GM21447 (cell line): Measurements from ENCODE around the gene POU6F2.
"Not testable (repeated sequence)": the region's sequence is repeated elsewhere in the genome, so short reads cannot be mapped to it uniquely, and the experiment has no call there.

ENCODE experiments used
- ATAC-seq: cut with Tn5 transposase; IDR thresholded peaks from one replicate; pipeline ENCODE4 v1.9.1; 2021; ENCODE audit not compliant: unreplicated experiment

POU6F2 gene

GRCh38 chr7:39295796-39296195 is 318.1 kb downstream of the POU6F2 start:
- ATAC-seq, result no peak

GRCh38 chr7:39299695-39300094 is 322.0 kb downstream of the POU6F2 start:
- no peak for ATAC-seq

- ATAC-seq, result no peak
Measured at GRCh38 chr7:39300276-39300675, 322.6 kb downstream of the POU6F2 start.

GRCh38 chr7:39301543-39301942 is 323.8 kb downstream of the POU6F2 start:
- no peak for ATAC-seq

GRCh38 chr7:39304178-39304577 is 326.5 kb downstream of the POU6F2 start:
- ATAC-seq, result no peak

DNA sequence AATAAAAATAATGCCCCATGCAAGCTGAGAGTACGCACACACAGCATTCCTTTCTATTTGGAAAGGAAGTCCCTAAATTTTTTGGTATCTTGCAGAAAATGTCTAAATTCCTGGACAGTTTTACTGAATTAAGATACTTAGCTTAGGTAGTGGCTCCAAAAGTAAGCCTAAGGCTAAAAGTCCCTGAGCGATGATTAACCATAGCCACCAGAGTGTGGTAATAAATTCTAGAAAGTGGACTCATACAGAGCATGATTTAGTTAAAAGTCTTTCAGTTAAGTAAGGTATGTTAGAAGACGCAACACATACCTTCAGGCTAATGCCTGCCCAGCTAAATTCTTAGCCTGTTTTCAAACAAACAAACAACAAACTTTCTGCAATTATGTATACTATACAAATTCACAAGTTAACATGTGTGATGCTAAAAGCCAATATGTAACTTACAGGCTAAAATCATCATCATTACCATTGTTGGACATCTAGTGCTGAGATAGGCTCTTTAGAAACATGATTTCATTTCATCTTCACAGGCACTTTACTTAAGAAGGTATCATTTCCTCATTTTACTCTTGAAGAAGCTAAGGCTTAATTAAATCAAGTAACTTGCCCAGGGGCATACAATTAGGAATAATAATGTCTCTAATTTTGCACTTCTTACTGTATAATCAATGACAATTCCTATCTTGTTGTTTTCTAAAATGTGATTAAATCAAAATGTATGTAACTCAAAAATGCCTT is 327.1 kb downstream of the POU6F2 start:
- no peak for ATAC-seq

GRCh38 chr7:39306016-39306570 is 328.4 kb downstream of the POU6F2 start:
- ATAC-seq, result no peak

- ATAC-seq, result no peak
Measured at GRCh38 chr7:39310699-39311098, 333.0 kb downstream of the POU6F2 start.

- ATAC-seq, result no peak
Measured at GRCh38 chr7:39312254-39312989, 334.7 kb downstream of the POU6F2 start.

DNA sequence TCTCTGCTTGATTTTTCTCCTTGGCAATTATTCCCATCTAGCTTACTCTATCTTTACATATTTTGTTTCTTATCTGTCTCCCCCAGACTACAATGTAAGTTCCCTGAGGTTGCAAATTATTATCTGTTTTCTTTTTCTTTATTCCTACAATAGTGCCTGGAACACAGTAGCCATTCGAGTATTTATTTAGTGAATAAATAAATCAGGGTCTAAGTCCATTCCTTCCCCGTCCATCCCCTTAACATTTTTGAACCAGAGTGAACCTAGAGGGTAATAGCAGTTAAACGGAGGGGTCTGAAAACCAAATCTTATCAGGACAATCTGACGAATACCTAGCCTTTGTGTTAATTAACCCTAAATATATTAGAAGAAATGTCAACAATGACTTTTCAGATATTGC is 335.7 kb downstream of the POU6F2 start:
- ATAC-seq, result no peak

DNA sequence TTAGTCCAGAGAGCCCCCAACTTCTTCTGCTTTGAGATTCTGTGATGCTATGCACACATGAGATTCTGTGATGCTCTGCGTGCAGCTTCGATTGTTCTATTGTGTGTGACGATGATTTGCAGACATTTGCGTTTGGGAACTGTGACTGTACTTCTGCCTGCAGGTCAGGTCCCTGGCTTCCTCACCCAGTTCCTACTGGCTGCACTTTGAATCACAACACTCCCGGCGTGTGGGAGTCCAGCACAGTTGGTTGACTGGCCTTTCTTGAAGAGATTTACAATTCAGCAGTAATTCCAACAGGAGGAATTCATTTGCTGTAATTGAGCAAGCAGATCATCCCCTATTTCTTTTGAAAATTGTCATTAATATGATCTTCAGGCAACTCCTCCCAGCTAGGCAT is 336.3 kb downstream of the POU6F2 start:
- no peak for ATAC-seq

DNA sequence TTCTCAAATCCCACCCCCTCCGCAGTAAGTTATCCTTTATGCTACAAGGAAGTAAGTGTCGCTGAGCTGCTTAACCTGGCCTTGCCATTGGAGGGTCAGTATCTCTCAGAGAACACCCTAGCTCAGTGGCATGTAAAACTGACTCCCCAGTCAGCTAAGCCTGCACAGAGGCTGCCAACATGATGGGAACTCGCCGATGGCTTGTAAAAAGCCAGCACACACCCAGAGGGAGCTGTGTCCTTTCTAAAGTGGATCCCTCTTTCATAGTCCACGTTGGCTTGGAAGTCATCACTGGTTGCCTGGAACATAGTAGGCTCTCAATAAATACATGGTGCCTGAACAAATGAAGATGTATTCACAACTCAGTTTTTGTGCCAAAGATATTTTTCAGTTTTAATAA is 339.4 kb downstream of the POU6F2 start:
- ATAC-seq, result no peak

DNA sequence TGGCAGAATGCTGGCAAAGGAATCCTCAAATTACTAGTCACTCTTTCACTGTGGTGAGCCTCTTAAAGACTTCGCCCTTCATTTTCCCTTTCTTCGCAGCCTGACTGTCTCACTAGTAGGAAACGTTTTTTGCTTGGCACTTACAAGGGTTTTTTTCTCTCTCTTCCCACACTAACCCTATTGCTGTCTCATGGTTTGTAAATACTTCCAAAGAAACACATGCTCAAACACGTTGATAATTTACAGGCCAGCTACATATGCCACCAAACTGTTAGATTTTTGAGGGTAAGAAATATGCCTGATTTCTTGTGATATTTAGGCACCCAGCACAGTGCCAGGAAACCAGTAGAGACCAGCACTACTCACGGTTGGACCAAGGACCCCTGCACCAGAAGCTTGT is 340.2 kb downstream of the POU6F2 start:
- no peak for ATAC-seq

GRCh38 chr7:39321245-39321644 is 343.5 kb downstream of the POU6F2 start:
- ATAC-seq, result no peak

DNA sequence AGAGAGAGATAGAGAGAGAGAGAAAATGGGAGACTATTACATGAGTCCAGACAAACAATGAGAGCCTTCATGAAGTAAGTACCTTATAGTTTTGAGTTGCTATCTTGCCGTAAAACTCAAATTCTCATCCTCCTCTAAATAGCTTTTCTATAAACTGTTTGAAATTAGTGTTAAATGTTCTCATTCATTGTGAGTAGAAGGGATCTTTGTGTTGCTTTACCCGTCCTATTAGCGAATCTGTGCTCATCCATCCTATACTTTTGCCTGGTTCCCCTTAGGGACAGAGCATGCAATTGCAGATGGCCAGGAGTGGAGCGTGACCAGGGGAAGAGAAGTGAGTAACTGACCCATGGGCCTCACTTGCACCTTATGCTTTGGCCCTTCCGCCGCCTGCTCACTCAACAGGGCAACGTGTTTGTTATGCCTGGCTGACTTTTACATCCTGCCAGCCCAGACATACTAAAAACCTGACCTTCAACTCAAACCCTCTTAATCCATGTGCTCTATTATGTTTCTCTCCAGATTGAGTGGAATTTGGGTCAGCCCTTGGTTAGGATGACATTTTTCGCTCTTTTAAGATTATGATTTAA is 344.3 kb downstream of the POU6F2 start:
- peak; percentile 66 for ATAC-seq

- no peak for ATAC-seq
Measured at GRCh38 chr7:39324139-39324760, 346.5 kb downstream of the POU6F2 start.

- not testable (repeated sequence) for ATAC-seq
Measured at GRCh38 chr7:39331607-39332006, 353.9 kb downstream of the POU6F2 start.

DNA sequence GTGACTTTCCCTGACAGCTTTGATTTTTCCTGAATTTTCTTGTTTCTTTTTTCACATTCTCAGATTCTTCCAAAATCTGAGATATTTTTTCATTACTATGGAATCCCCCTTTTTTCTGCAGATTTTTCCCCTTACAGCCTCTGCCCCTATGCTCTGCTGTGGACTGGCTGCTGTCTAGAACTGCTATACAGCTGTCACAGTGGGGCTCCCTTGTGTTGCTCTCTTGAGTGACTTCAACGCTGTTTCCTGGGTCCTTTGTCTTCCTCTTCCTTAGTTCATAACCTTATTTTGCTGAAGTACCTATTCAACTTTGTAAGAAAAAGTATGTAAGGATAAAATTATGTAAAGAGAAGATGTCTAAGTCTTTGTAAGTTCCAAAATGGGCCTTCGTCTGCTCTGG is 354.4 kb downstream of the POU6F2 start:
- no peak for ATAC-seq

GRCh38 chr7:39333701-39334100 is 356.0 kb downstream of the POU6F2 start:
- ATAC-seq, result no peak

GRCh38 chr7:39336442-39336841 is 358.7 kb downstream of the POU6F2 start:
- ATAC-seq, result no peak

DNA sequence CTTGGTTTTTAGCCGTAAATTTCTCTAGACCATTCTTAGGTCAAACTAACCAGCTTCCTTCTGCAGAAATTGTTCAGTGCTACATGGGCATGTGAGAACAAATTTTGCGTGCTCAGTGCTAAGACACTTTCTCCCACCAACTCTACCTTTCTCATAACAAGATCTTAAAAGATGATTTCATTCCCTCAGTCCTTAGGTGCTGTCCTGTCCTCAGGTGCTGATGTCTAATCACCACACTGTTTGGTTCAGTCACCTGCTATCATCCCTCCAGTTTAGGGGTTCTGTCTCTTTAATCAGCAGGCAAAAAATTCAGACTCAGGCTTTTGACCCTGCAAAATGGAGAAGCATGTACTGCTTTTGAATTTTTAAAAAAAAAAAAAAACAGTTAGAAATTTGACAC is 361.0 kb downstream of the POU6F2 start:
- no peak for ATAC-seq
